T47D (cell line): ENCODE results near the gene BRIP1.

Source experiments
- DNase-seq, 2 experiments: peaks; one replicate each; pipeline versions ENCODE4 v3.0.0 to v3.0.0-alpha.2; 2011 to 2012; ENCODE audit warnings: low read depth in 1 of 2, low spot score in 1 of 2
- JUND ChIP-seq: IDR thresholded peaks from 2 replicates; pipeline ENCODE4 v1.6.1; 2012; ENCODE audit warnings: low read depth
- in situ Hi-C: cut with HindIII; loops from 2 replicates; pipeline ENCODE4 v1.10.0; 2016; ENCODE audit warnings: low sequenced_read_pairs, low pct_unique_long_range_greater_than_20kb

Gene BRIP1

DNA sequence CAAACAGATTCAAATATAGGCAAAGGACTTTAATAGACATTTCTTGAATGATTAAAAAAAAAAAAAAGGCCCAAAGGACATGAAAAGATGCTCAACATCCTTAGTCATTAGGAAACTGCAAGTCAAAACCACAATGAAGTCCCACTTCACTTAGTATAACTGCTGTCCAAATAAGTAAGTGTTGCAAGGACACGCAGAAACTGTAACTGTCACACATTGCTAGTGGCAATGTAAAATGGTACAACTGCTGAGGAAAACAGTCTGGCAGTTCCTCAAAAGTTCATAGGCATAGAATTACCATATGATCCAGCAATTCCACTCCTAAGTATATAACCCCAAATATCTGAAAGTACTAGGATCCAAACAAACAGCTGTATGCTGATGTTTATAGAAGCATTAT is 112.7 kb downstream of the BRIP1 start:
- no peak for DNase-seq
- in situ Hi-C loops: no loop called here
- TF ChIP-seq JUND: no peak

DNA sequence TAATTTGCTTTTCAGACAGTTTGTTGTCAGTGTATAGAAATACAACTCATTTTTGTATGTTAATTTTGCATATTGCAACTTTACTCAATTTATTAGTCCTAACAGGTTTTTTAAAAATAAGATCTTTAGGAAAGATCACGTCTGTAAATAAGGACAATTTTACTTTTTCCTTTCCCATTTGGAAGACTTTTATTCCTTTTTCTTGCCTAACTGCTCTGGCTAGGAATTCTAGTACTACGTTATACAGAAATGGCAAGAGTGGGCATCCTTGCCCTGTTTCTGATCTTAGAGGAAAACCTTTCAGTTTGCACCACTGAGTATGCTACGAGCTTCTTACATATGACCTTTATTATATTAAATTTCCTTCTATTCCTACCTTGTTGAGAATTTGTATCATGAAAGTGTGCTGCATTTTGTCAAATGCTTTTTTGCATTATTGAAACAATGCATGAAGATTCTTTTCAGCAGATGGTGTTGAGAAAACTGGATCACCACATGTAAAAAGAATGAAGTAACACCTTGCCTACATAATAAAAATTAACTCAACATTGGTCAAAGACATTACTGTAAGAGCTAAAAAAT is 113.4 kb downstream of the BRIP1 start:
- DNase-seq: no peak
- in situ Hi-C loops: no loop called here
- TF ChIP-seq JUND: no peak

DNA sequence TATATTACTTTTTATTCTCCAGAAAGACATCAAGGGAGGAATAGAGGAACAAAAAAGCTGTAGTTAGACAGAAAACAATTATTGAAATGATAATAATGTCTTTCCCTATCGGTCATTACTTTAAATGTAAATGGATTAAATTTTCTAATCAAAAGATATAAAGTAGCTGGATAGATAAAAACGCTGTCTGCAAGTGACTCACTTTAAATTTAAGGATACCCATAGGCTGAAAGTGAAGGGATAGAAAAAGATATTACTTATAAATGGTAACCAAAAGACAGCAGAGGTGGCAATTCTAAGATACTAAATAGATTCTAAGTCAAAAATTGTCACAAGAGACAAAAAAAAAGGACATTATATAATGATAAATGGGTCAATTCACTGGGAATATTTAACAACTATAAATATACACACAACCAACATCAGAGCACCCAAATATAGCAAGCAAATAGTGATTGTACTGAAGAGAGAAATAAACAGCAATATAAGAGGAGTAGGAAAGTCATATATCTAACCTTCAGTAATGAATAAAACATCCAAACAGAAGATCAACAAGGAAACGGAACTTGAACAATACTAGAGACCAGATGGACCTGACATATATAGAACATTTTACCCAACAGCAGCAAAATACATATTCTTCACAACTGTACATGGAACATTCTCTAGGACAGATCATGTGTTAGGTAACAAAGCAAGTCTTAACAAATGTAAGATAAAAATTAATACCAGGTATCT is 116.9 kb downstream of the BRIP1 start:
- in situ Hi-C loops: no loop called here
- TF ChIP-seq JUND: no peak
- DNase-seq: no peak

DNA sequence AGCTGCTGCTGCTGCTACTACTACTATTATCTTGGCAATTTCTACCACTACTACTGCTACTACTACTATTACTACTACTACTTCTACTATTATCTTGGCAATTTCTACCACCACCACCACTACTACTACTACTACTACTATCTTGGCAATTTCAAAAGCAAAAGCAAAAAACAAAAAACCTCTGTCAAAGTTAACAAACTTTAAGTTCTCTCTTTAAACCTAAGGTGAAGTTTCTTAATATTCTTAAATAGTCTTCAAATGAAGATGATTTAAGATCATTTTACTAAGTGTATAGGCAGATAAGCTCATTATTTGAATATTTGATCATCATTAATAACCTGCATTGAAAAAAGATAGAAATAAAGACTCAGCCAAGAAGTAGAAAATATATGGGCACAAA is 118.5 kb downstream of the BRIP1 start:
- no peak for DNase-seq
- in situ Hi-C loops: no loop called here
- TF ChIP-seq JUND: no peak

GRCh38 chr17:61744252-61744651 is 119.1 kb downstream of the BRIP1 start:
- no peak for DNase-seq
- TF ChIP-seq JUND: no peak
- in situ Hi-C loops: no loop called here

DNA sequence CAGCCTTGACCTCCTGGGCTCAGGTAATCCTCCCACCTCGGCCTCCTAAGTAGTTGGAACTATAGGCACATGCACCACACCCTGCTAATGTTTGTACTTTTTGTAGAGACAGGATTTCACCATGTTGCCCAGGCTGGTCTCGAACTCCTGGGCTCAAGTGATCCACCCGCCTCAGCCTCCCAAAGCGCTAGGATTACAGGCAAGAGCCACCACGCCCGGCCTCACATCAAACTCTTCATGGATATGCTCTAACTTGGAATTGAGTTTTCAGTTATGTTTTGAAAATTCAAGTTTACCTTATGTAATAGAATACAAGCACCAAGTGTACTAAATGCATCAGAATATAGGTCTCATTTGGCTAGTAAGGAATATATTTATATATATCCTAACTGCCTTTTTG is 119.6 kb downstream of the BRIP1 start:
- DNase-seq: no peak
- in situ Hi-C loops: no loop called here
- TF ChIP-seq JUND: no peak

GRCh38 chr17:61739002-61739401 is 124.3 kb downstream of the BRIP1 start:
- no peak for DNase-seq
- TF ChIP-seq JUND: no peak
- in situ Hi-C loops: no loop called here

DNA sequence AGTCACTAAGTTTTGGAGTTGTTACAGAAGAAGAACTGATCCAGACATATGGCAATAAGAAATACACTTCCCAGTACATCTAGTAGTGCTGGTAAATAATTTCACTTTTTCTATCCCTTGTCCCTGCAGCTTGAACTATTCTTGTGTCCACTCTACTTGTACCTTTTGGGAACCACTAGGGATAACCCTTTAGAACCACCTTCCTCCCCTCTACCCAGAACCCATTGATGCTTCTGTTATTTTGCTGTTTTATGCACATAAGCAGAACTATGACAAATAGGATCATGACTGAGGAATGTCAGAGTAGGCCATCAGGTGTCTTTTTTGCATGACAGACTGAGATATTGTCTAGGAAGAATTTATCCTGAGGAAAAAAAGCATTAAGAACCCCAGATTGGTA is 125.1 kb downstream of the BRIP1 start:
- DNase-seq: no peak
- in situ Hi-C loops: no loop called here
- TF ChIP-seq JUND: no peak

GRCh38 chr17:61737820-61738219 is 125.5 kb downstream of the BRIP1 start:
- in situ Hi-C loops: no loop called here
- no peak for TF ChIP-seq JUND
- DNase-seq: no peak

- in situ Hi-C loops: no loop called here
Observed at GRCh38 chr17:61736438-61736837, 126.9 kb downstream of the BRIP1 start.

GRCh38 chr17:61735807-61736206 is 127.5 kb downstream of the BRIP1 start:
- TF ChIP-seq JUND: no peak
- DNase-seq: no peak
- in situ Hi-C loops: no loop called here

More at GRCh38 chr17:61736438-61736837, 126.9 kb downstream of the BRIP1 start:
- no peak for DNase-seq
- no peak for TF ChIP-seq JUND

- in situ Hi-C loops: no loop called here
- no peak for TF ChIP-seq JUND
- DNase-seq: no peak
Observed at GRCh38 chr17:61734466-61734865, 128.9 kb downstream of the BRIP1 start.

- no peak for TF ChIP-seq JUND
- no peak for DNase-seq
- in situ Hi-C loops: no loop called here
Observed at GRCh38 chr17:61734012-61734411, 129.3 kb downstream of the BRIP1 start.

DNA sequence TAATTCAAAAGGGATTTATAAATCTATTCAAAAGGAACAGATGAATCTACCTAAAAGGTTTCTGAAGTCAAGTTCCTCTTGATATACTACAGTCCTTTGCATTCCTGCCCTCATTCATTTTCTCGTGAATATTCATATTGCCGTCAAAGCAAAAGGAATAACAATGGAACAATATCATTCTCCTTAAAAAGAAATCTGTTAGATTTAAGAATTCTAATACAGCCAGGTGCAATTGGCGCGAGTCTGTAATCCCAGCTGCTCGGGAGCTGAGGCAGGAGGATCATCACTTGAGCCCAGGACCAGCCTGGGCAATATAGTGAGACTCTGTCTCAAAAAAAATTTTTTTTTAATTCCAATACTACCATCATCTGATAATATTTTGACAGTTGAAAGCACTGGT is 130.3 kb downstream of the BRIP1 start:
- in situ Hi-C loops: no loop called here
- no peak for DNase-seq
- TF ChIP-seq JUND: no peak
